Measurements from ENCODE around the gene RAD51D. TPM values are rescaled to one million over a fixed set of nuclear protein-coding genes. Genes with fewer than 3 reads are reported as not detected.

Gene RAD51D
- total RNA-seq, 1 experiment from 2014 or later: 12.1 TPM

DNA sequence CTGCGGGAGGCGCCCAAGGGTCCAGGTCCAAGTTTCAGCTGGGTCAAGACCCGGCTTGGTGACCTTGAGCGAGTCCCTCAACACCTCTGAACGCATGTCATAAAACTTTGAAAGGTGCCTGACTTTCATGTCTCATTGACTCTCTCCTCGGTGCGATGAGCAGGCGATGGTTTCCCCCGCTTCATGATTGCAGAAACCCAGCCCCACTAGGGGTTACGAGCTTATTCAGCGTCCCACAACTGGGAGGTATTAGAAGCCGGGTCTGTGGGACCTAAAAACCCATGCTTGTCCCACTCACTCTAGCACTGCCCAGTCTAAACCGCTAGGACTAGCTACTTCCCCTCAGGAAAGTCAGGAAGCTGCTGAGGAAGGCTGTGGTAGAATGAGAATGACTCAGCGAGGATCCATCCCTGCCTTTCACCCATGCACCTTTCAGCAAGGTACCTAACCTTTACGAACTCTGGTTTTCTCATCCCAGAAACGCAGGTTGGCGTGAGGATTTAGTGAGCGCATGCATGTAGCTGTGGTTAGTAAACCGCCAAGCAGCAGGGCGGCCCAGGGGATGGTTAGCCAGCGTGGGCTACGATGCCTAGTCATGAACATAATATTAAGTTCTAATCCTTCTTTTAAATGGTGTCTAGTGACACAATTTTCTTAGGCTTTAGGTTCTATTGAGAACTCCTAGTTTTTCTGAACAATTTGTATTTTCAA, 29.9 kb downstream of the RAD51D start:
- BruUV-seq (replicated peaks): no TSS peak
- intact Hi-C loops (cut with micrococcal nuclease; ENCODE audit: unreplicated experiment): loop anchor here (1.0 kb wide), 1 partner anchor 91 kb away; no protein-coding TSS in a partner anchor
- Histone ChIP-seq H3K27ac (ENCODE audit: low read depth, low read length, poor library complexity, severe bottlenecking) (peak overlapping the region; percentile 31), H3K27me3 (replicated peaks; ENCODE audit: insufficient read depth, low read depth, low read length, poor library complexity) (no peaks in the 10 kb centered on the region), H3K9me3 (ENCODE audit: low read depth, low read length, poor library complexity, severe bottlenecking) (no peaks in the 10 kb centered on the region), H3K4me1 (ENCODE audit: insufficient read depth, low read length, poor library complexity, severe bottlenecking) (no peaks in the 10 kb centered on the region), H3K36me3 (ENCODE audit: insufficient read depth, low read length, poor library complexity, severe bottlenecking) (no peaks in the 10 kb centered on the region), H3K4me3 (ENCODE audit: low read depth, low read length, poor library complexity, severe bottlenecking) (peak overlapping the region; percentile 63)
- ChIA-PET CTCF (no interaction called here), POLR2A (ENCODE audit: low non-redundant PET) (no interaction called here)
- no peak for DNase-seq (ENCODE audit: low spot score)
- no peak for TF ChIP-seq EZH2 (IDR thresholded peaks at IDR 0.05; ENCODE audit: borderline replicate concordance, low read depth, low read length, poor library complexity, severe bottlenecking)
- TF ChIP-seq, protein P1, sequence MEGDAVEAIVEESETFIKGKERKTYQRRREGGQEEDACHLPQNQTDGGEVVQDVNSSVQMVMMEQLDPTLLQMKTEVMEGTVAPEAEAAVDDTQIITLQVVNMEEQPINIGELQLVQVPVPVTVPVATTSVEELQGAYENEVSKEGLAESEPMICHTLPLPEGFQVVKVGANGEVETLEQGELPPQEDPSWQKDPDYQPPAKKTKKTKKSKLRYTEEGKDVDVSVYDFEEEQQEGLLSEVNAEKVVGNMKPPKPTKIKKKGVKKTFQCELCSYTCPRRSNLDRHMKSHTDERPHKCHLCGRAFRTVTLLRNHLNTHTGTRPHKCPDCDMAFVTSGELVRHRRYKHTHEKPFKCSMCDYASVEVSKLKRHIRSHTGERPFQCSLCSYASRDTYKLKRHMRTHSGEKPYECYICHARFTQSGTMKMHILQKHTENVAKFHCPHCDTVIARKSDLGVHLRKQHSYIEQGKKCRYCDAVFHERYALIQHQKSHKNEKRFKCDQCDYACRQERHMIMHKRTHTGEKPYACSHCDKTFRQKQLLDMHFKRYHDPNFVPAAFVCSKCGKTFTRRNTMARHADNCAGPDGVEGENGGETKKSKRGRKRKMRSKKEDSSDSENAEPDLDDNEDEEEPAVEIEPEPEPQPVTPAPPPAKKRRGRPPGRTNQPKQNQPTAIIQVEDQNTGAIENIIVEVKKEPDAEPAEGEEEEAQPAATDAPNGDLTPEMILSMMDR (conservative IDR thresholded peaks at IDR 0.05; ENCODE audit: low read depth, low read length): no peak

DNA sequence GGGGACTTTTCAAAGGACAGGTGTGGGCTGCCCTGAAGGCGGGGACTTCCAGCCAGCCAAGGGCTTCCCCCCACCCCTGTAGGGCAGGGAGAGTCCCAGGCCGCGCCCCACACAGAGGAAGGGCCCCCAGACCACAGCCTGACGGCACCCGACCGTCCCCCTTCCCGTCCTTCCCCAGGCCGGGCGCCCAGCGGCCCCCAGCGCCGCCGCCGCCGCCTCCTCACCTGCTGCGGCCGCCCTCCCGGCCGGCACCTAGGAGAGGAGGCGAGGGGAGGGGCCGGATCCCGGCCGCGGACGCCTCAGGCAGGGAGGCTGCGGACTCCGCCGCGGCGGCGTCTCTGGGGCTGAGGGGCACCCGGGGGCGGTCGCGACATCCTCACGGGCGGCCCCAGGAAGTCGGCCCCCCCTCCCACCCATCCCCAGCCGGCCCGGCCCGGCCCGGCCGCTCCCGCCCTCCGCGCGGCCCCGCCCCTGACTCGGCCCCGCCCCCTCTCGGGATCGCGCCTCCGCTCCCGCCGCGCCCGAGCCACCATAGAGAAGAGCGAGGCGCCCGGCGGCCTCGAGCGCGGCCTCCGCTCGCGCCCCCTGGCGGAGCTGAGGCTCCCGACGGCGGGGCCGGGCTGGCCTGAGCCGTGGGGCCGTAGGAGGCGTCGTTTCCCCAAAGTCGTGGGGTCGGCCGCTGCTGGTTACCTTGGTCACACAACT, 30.6 kb downstream of the RAD51D start:
- ChIA-PET POLR2A (ENCODE audit: low non-redundant PET) (no interaction called here), CTCF (no interaction called here)
- Histone ChIP-seq H3K4me3 (ENCODE audit: low read depth, low read length, poor library complexity, severe bottlenecking) (peak overlapping the region; percentile 63), H3K36me3 (ENCODE audit: insufficient read depth, low read length, poor library complexity, severe bottlenecking) (no peaks in the 10 kb centered on the region), H3K27ac (ENCODE audit: low read depth, low read length, poor library complexity, severe bottlenecking) (peak overlapping the region; percentile 31), H3K4me1 (ENCODE audit: insufficient read depth, low read length, poor library complexity, severe bottlenecking) (no peaks in the 10 kb centered on the region), H3K27me3 (replicated peaks; ENCODE audit: insufficient read depth, low read depth, low read length, poor library complexity) (no peaks in the 10 kb centered on the region), H3K9me3 (ENCODE audit: low read depth, low read length, poor library complexity, severe bottlenecking) (no peaks in the 10 kb centered on the region)
- TF ChIP-seq, protein P1 (conservative IDR thresholded peaks at IDR 0.05; ENCODE audit: low read depth, low read length): peak; percentile 49
- TF ChIP-seq EZH2 (IDR thresholded peaks at IDR 0.05; ENCODE audit: borderline replicate concordance, low read depth, low read length, poor library complexity, severe bottlenecking): no peak
- BruUV-seq (replicated peaks): no TSS peak
- peak; percentile 77 for DNase-seq (ENCODE audit: low spot score)
- intact Hi-C loops (cut with micrococcal nuclease; ENCODE audit: unreplicated experiment): no loop called here

DNA sequence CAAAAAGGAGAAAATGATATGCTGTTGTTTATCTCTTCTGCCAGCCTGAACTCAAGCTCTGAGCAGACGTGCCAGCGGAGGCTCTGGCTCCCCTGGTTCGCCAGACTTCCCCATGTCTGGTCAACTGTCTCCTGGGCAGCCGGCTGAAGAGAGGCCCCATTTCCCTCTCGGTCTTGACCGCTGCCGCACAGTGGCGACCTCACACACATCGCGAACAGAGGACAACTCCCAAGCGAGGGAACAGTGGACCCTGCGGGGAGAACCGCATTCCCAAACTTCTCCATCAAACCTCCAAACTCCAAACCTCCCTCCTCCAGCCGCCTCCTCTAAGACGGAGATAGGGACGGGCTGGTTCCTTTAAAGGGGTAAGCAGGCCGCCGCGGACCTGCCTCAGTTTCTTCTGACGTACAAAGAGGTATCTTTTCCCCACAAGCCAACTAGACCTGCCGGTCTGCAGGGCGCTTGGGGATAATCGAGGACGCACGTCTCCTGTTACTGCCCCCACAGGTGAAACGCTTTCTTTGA, 31.2 kb downstream of the RAD51D start:
- no peaks in the 10 kb centered on the region for H3K27me3 ChIP-seq (replicated peaks; ENCODE audit: insufficient read depth, low read depth, low read length, poor library complexity)
- no peaks in the 10 kb centered on the region for H3K4me1 ChIP-seq (ENCODE audit: insufficient read depth, low read length, poor library complexity, severe bottlenecking)
- TF ChIP-seq, protein P1 (conservative IDR thresholded peaks at IDR 0.05; ENCODE audit: low read depth, low read length): no peak
- no peak for TF ChIP-seq EZH2 (IDR thresholded peaks at IDR 0.05; ENCODE audit: borderline replicate concordance, low read depth, low read length, poor library complexity, severe bottlenecking)
- no peak overlapping the region for H3K27ac ChIP-seq (ENCODE audit: low read depth, low read length, poor library complexity, severe bottlenecking)
- intact Hi-C loops (cut with micrococcal nuclease; ENCODE audit: unreplicated experiment): no loop called here
- no peaks in the 10 kb centered on the region for H3K9me3 ChIP-seq (ENCODE audit: low read depth, low read length, poor library complexity, severe bottlenecking)
- BruUV-seq (replicated peaks): no TSS peak
- DNase-seq (ENCODE audit: low spot score): peak; percentile 4
- CTCF ChIA-PET: interaction anchor here (0.6 kb wide), 1 partner anchor 53 kb away, joined by 6 read pairs; no protein-coding TSS in a partner anchor
- peak overlapping the region; percentile 63 for H3K4me3 ChIP-seq (ENCODE audit: low read depth, low read length, poor library complexity, severe bottlenecking)
- POLR2A ChIA-PET (ENCODE audit: low non-redundant PET): no interaction called here
- H3K36me3 ChIP-seq (ENCODE audit: insufficient read depth, low read length, poor library complexity, severe bottlenecking): no peaks in the 10 kb centered on the region

All from A673 (cell line).